HepG2 (cell line): ENCODE results near the gene ACSL1. TPM values are rescaled to one million over a fixed set of nuclear protein-coding genes. Genes with fewer than 3 reads are reported as not detected.

Experiments
- ATAC-seq: fragments of 200-7000 bp; cut with Tn5 transposase; 3 replicates; pipeline ENCODE4 v1.9.1; 2020; ENCODE audit warnings: mild to moderate bottlenecking, moderate library complexity
- BruUV-seq: library from RNA; stranded (reverse); fragments of 400-500 nt; replicated peaks from 2 replicates; lab custom pipeline; 2021; lab: Mats Ljungman, UMichigan
- CTCF ChIA-PET: fragments of 300-600 bp; formaldehyde crosslinking; extraction: SDS; loops from one replicate; lab custom pipeline; 2021; ENCODE audit warnings: low total read pairs, inconsistent platforms, low intra/inter-chr PET ratio; lab: Yijun Ruan, JAX
- POLR2A ChIA-PET: fragments of 350-600 bp; sonication (Branson Sonifier 250); formaldehyde crosslinking; loops from one replicate; lab custom pipeline; 2020; ENCODE audit warnings: antibody characterized with exemption, inconsistent platforms; lab: Yijun Ruan, JAX
- DNase-seq: peaks from one replicate; pipeline ENCODE4 v3.0.0-alpha.2; 2015; ENCODE audit warnings: low spot score
- FAIRE-seq: peaks from 3 replicates; lab custom pipeline; 2011; peaks lifted over from hg19 to GRCh38; lab: Jason Lieb, UNC
- H2AFZ ChIP-seq: one replicate; pipeline ENCODE4 v1.6.1; 2011; ENCODE audit warnings: low read length, inconsistent platforms
- H3K27ac ChIP-seq: fragments of 300-600 bp; 3 replicates; pipeline ENCODE4 v1.8.0; 2011; ENCODE audit warnings: mixed run types, mild to moderate bottlenecking, mixed read lengths, low read length, inconsistent platforms; ENCODE audit not compliant: insufficient read depth; ENCODE audit errors: extremely low read length
- H3K27me3 ChIP-seq, 2 experiments: fragments of 200-600 bp in 1 of 2; 2 replicates in 1 of 2; 3 replicates in 1 of 2; pipeline versions ENCODE4 v1.6.0 to v1.8.0; 2011; ENCODE audit warnings: low read length in 2 of 2, mild to moderate bottlenecking in 2 of 2, moderate library complexity in 2 of 2, inconsistent platforms in 1 of 2; ENCODE audit not compliant: insufficient read depth in 2 of 2, control insufficient read depth in 1 of 2
- H3K36me3 ChIP-seq, 2 experiments: fragments of 200-600 bp in 1 of 2; replicated peaks in 1 of 2; 2 replicates in 1 of 2; 3 replicates in 1 of 2; pipeline versions ENCODE4 v1.5.1 to v1.8.0; 2011; ENCODE audit warnings: low read length in 2 of 2, inconsistent platforms in 1 of 2; ENCODE audit not compliant: insufficient read depth in 2 of 2, control insufficient read depth in 1 of 2
- H3K4me1 ChIP-seq: 2 replicates; pipeline ENCODE4 v1.5.1; 2012; ENCODE audit warnings: low read length, inconsistent platforms; ENCODE audit not compliant: insufficient read depth
- H3K4me2 ChIP-seq: 2 replicates; pipeline ENCODE4 v1.6.0; 2011; ENCODE audit warnings: low read depth, low read length, inconsistent platforms
- H3K4me3 ChIP-seq, 3 experiments: fragments of 200-600 bp in 1 of 3; sonication (generic), shearing (Covaris generic) in 1 of 3; replicated peaks in 1 of 3; 2 replicates each; pipeline ENCODE4 v1.5.1; 2011 to 2016; ENCODE audit warnings: low read length in 3 of 3, inconsistent platforms in 2 of 3, low read depth in 2 of 3, mild to moderate bottlenecking in 2 of 3, control low read depth in 1 of 3, mixed read lengths in 1 of 3; ENCODE audit not compliant: insufficient read depth in 1 of 3
- H3K79me2 ChIP-seq: one replicate; pipeline ENCODE4 v1.6.1; 2011; ENCODE audit warnings: low read length, inconsistent platforms; ENCODE audit not compliant: insufficient read depth
- H3K9ac ChIP-seq: 2 replicates; pipeline ENCODE4 v1.6.0; 2011; ENCODE audit warnings: mild to moderate bottlenecking, low read depth, low read length, inconsistent platforms; ENCODE audit not compliant: insufficient read depth
- H3K9me3 ChIP-seq: 2 replicates; pipeline ENCODE4 v1.5.1; 2012; ENCODE audit warnings: mild to moderate bottlenecking, low read length
- H4K20me1 ChIP-seq: 2 replicates; pipeline ENCODE4 v1.6.0; 2011; ENCODE audit warnings: inconsistent platforms, mild to moderate bottlenecking, low read length, moderate library complexity; ENCODE audit not compliant: insufficient read depth
- ESRRA ChIP-seq: sonication (generic); formaldehyde crosslinking; IDR thresholded peaks from 2 replicates; pipeline ENCODE4 v1.5.1; 2020; ENCODE audit warnings: mild to moderate bottlenecking, low read depth, missing genetic modification reagents
- PITX1 ChIP-seq: sonication (generic); formaldehyde crosslinking; IDR thresholded peaks from 2 replicates; pipeline ENCODE4 v1.5.1; 2020; ENCODE audit warnings: mild to moderate bottlenecking, missing genetic modification reagents
- SIN3B ChIP-seq: fragments of 150-350 bp; IDR thresholded peaks from 2 replicates; pipeline ENCODE4 v1.6.1; 2014; ENCODE audit warnings: low read length
- ZFX ChIP-seq: sonication (generic); formaldehyde crosslinking; IDR thresholded peaks from 2 replicates; pipeline ENCODE4 v1.4.0; 2020; ENCODE audit warnings: mild to moderate bottlenecking, low read depth, missing genetic modification reagents, moderate library complexity
- WGBS: methylation state at CpG from one replicate; pipeline ENCODE4 v1.1.6; 2017; ENCODE audit warnings: low lambda C conversion rate; 5-methylcytosine and 5-hydroxymethylcytosine counted together
- in situ Hi-C: cut with HindIII; loops from 2 replicates; pipeline ENCODE4 v1.10.0; 2017; ENCODE audit warnings: low pct_unique_long_range_greater_than_20kb; ENCODE audit not compliant: extremely low pct_ligation_motif_present
- intact Hi-C: fragments of 100-400 bp; cut with micrococcal nuclease; formaldehyde crosslinking; loops from one replicate; pipeline ENCODE4 v1.10.0; 2022; ENCODE audit not compliant: unreplicated experiment
- polyA plus RNA-seq, 8 experiments: library from polyadenylated mRNA; depleted of rRNA in 3 of 8; stranded (reverse) in 7 of 8; unstranded in 1 of 8; fragments of >200 nt; fragmentation: Illumina TruSeq in 4 of 8; extraction: Trizol in 4 of 8; gene quantifications; 2 replicates each; pipeline versions ENCODE4 v1.2.1 to v1.2.3, GENCODE V29; 2011 to 2016; ENCODE audit warnings: low read depth in 4 of 8, missing spikeins in 1 of 8, mixed read lengths in 1 of 8; ENCODE audit not compliant: insufficient read depth in 1 of 8
- total RNA-seq, 5 experiments: library from RNA; depleted of rRNA; stranded (reverse); fragments of >200 nt; fragmentation: Illumina TruSeq; extraction: Trizol; gene quantifications; 2 replicates each; pipeline ENCODE4 v1.2.3, GENCODE V29; 2016; ENCODE audit warnings: low read depth in 1 of 5
- TF ChIP-seq, protein P1 (sequence below): sonication (generic); formaldehyde crosslinking; IDR thresholded peaks from 2 replicates; pipeline ENCODE4 v1.4.0; 2020; ENCODE audit warnings: missing genetic modification reagents
- TF ChIP-seq, protein P2 (sequence below): sonication (generic); formaldehyde crosslinking; IDR thresholded peaks from 2 replicates; pipeline ENCODE4 v1.5.0; 2020; ENCODE audit warnings: missing genetic modification reagents, mild to moderate bottlenecking, borderline replicate concordance
- TF ChIP-seq, protein P3 (sequence below): IDR thresholded peaks from 2 replicates; pipeline ENCODE4 v1.6.1; 2016; ENCODE audit warnings: low read depth, missing genetic modification reagents, missing compliant biosample characterization
- TF ChIP-seq, protein P4 (sequence below): sonication (generic); formaldehyde crosslinking; IDR thresholded peaks from 2 replicates; pipeline ENCODE4 v1.5.0; 2020; ENCODE audit warnings: mild to moderate bottlenecking, missing genetic modification reagents

Gene ACSL1
- total and polyA plus RNA-seq, 2 of the 13 experiments (the other 11 are each of a cell fraction or from before 2014, with no cell fraction given) = 10.0 to 29.8 TPM

DNA sequence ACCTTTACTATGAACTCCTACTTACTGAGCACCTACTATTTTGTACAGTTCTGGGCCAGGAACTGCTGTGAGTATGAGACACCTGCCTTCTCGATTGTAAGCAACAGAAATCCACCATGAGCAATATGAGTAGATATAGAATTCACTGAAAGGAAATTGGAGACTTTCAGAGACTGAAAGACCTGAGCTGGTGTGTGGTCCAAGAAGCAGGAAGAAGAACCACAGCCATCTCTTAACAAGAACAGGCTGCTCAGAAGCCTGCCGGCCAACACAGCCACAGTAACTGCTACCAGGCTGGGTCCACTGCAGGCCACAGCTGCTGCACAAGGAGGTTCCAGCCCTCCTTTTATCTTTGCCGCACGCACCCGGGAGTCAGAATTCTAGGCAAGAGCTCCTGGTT lies 10.8 kb upstream of the ACSL1 start:
- intact Hi-C loops (loop anchor here (5.0 kb wide), 1 partner anchor 51 kb away; no protein-coding TSS in a partner anchor), in situ Hi-C loops (no loop called here)
- ATAC-seq (no peak), DNase-seq (no peak), FAIRE-seq (no peak)
- WGBS = 96% methylated on average over 4 of the region's 5 CpGs
- Histone ChIP-seq H2AFZ (no peak overlapping the region), H4K20me1 (no peaks in the 10 kb centered on the region), H3K4me3 (no peak overlapping the region), H3K4me2 (no peak overlapping the region), H3K27me3 (peaks cover 0 to 2% of the 10 kb centered on the region in 2 experiments; a peak in 2 of 5 replicates), H3K79me2 (no peaks in the 10 kb centered on the region), H3K9me3 (no peaks in the 10 kb centered on the region), H3K9ac (no peak overlapping the region), H3K36me3 (no peaks in the 10 kb centered on the region), H3K27ac (no peak overlapping the region), H3K4me1 (peaks cover 38% of the 10 kb centered on the region)
- ChIA-PET CTCF (no interaction called here), POLR2A (no interaction called here)
- BruUV-seq = no TSS peak
- TF ChIP-seq, protein P1, sequence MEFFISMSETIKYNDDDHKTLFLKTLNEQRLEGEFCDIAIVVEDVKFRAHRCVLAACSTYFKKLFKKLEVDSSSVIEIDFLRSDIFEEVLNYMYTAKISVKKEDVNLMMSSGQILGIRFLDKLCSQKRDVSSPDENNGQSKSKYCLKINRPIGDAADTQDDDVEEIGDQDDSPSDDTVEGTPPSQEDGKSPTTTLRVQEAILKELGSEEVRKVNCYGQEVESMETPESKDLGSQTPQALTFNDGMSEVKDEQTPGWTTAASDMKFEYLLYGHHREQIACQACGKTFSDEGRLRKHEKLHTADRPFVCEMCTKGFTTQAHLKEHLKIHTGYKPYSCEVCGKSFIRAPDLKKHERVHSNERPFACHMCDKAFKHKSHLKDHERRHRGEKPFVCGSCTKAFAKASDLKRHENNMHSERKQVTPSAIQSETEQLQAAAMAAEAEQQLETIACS (CRISPR knock-in tag) = no peak
- TF ChIP-seq, protein P2, sequence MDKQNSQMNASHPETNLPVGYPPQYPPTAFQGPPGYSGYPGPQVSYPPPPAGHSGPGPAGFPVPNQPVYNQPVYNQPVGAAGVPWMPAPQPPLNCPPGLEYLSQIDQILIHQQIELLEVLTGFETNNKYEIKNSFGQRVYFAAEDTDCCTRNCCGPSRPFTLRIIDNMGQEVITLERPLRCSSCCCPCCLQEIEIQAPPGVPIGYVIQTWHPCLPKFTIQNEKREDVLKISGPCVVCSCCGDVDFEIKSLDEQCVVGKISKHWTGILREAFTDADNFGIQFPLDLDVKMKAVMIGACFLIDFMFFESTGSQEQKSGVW = no peak
- TF ChIP-seq, protein P3, sequence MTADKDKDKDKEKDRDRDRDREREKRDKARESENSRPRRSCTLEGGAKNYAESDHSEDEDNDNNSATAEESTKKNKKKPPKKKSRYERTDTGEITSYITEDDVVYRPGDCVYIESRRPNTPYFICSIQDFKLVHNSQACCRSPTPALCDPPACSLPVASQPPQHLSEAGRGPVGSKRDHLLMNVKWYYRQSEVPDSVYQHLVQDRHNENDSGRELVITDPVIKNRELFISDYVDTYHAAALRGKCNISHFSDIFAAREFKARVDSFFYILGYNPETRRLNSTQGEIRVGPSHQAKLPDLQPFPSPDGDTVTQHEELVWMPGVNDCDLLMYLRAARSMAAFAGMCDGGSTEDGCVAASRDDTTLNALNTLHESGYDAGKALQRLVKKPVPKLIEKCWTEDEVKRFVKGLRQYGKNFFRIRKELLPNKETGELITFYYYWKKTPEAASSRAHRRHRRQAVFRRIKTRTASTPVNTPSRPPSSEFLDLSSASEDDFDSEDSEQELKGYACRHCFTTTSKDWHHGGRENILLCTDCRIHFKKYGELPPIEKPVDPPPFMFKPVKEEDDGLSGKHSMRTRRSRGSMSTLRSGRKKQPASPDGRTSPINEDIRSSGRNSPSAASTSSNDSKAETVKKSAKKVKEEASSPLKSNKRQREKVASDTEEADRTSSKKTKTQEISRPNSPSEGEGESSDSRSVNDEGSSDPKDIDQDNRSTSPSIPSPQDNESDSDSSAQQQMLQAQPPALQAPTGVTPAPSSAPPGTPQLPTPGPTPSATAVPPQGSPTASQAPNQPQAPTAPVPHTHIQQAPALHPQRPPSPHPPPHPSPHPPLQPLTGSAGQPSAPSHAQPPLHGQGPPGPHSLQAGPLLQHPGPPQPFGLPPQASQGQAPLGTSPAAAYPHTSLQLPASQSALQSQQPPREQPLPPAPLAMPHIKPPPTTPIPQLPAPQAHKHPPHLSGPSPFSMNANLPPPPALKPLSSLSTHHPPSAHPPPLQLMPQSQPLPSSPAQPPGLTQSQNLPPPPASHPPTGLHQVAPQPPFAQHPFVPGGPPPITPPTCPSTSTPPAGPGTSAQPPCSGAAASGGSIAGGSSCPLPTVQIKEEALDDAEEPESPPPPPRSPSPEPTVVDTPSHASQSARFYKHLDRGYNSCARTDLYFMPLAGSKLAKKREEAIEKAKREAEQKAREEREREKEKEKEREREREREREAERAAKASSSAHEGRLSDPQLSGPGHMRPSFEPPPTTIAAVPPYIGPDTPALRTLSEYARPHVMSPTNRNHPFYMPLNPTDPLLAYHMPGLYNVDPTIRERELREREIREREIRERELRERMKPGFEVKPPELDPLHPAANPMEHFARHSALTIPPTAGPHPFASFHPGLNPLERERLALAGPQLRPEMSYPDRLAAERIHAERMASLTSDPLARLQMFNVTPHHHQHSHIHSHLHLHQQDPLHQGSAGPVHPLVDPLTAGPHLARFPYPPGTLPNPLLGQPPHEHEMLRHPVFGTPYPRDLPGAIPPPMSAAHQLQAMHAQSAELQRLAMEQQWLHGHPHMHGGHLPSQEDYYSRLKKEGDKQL = no peak
- TF ChIP-seq SIN3B = no peak
- TF ChIP-seq ZFX (CRISPR knock-in tag) = no peak
- TF ChIP-seq, protein P4, sequence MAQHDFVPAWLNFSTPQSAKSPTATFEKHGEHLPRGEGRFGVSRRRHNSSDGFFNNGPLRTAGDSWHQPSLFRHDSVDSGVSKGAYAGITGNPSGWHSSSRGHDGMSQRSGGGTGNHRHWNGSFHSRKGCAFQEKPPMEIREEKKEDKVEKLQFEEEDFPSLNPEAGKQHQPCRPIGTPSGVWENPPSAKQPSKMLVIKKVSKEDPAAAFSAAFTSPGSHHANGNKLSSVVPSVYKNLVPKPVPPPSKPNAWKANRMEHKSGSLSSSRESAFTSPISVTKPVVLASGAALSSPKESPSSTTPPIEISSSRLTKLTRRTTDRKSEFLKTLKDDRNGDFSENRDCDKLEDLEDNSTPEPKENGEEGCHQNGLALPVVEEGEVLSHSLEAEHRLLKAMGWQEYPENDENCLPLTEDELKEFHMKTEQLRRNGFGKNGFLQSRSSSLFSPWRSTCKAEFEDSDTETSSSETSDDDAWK = no peak
- no peak for TF ChIP-seq PITX1 (CRISPR knock-in tag)
- TF ChIP-seq ESRRA (CRISPR knock-in tag) = no peak
